NCI-H146 treated with DMSO at 0.1 percent for 48 hours (cell line): Measurements from ENCODE around the gene ETV3.

Source experiments
- DNase-seq: peaks from one replicate; lab custom pipeline; 2025; ENCODE audit not compliant: unreplicated experiment; lab: John Stamatoyannopoulos, UW

Gene ETV3

GRCh38 chr1:157140063-157140588, 1.9 kb upstream of the ETV3 start:
- no peak for DNase-seq

- DNase-seq, result no peak
Observed at GRCh38 chr1:157139052-157139715, 989 bp upstream of the ETV3 start.

GRCh38 chr1:157137408-157138219, 581 bp downstream of the ETV3 start:
- peak; percentile 16 for DNase-seq

GRCh38 chr1:157137046-157137407, 1.2 kb downstream of the ETV3 start:
- DNase-seq, result peak; percentile 28

GRCh38 chr1:157136133-157136532, 2.1 kb downstream of the ETV3 start:
- DNase-seq, result no peak

GRCh38 chr1:157135646-157136045, 2.5 kb downstream of the ETV3 start:
- no peak for DNase-seq

GRCh38 chr1:157135070-157135469, 3.1 kb downstream of the ETV3 start:
- DNase-seq, result no peak

GRCh38 chr1:157134442-157134841, 3.8 kb downstream of the ETV3 start:
- DNase-seq, result no peak

GRCh38 chr1:157133426-157133825, 4.8 kb downstream of the ETV3 start:
- no peak for DNase-seq

- no peak for DNase-seq
Observed at GRCh38 chr1:157132616-157133167, 5.5 kb downstream of the ETV3 start.

GRCh38 chr1:157132111-157132510, 6.1 kb downstream of the ETV3 start:
- no peak for DNase-seq

GRCh38 chr1:157131281-157131680, 6.9 kb downstream of the ETV3 start:
- DNase-seq, result no peak

- DNase-seq, result no peak
Observed at GRCh38 chr1:157124855-157125254, 13.3 kb downstream of the ETV3 start.

GRCh38 chr1:157119448-157119847, 18.7 kb downstream of the ETV3 start:
- no peak for DNase-seq

GRCh38 chr1:157119008-157119407, 19.2 kb downstream of the ETV3 start:
- DNase-seq, result no peak

- DNase-seq, result no peak
Observed at GRCh38 chr1:157117527-157118057, 20.6 kb downstream of the ETV3 start.

- no peak for DNase-seq
Observed at GRCh38 chr1:157116737-157117103, 21.5 kb downstream of the ETV3 start.

- DNase-seq, result no peak
Observed at GRCh38 chr1:157115851-157116736, 22.1 kb downstream of the ETV3 start.

GRCh38 chr1:157115429-157115838, 22.8 kb downstream of the ETV3 start:
- no peak for DNase-seq

GRCh38 chr1:157114183-157115121, 23.7 kb downstream of the ETV3 start:
- no peak for DNase-seq
